Activated B cell treated with CpG ODN at 0.5 μM for 24 hours (primary cell): ENCODE measurements around the gene CD247. TPM values are rescaled to one million over a fixed set of nuclear protein-coding genes. Genes with fewer than 3 reads are reported as not detected.
A peak's percentile ranks its signal among the peaks of the same experiment; 100 is the strongest.
"Not testable (repeated sequence)": the region's sequence is repeated elsewhere in the genome, so short reads cannot be mapped to it uniquely, and the experiment has no call there.

ENCODE experiments used
- ATAC-seq: fragments of 200-7000 bp; cut with Tn5 transposase; one replicate; pipeline ENCODE4 v1.10.0; 2021; ENCODE audit warnings: low read depth, mild to moderate bottlenecking, moderate library complexity
- CTCF ChIA-PET: fragments of 350-600 bp; sonication (Branson Sonifier 250); formaldehyde crosslinking; loops from one replicate; lab custom pipeline; 2021; ENCODE audit warnings: antibody characterized with exemption; lab: Charles Lee
- POLR2A ChIA-PET: fragments of 350-600 bp; sonication (Branson Sonifier 250); formaldehyde crosslinking; loops from one replicate; lab custom pipeline; 2021; ENCODE audit warnings: antibody characterized with exemption; lab: Charles Lee
- DNase-seq: peaks from one replicate; pipeline ENCODE4 v3.0.0; 2022
- H3K27ac Mint-ChIP-seq: one replicate; pipeline ENCODE4 v1.8.0; 2020; ENCODE audit warnings: mixed read lengths
- H3K27me3 Mint-ChIP-seq: one replicate; pipeline ENCODE4 v1.8.0; 2021; ENCODE audit warnings: mixed read lengths
- H3K36me3 Mint-ChIP-seq: one replicate; pipeline ENCODE4 v1.8.0; 2021; ENCODE audit warnings: low read depth, mixed read lengths
- H3K4me1 Mint-ChIP-seq: one replicate; pipeline ENCODE4 v1.8.0; 2021; ENCODE audit warnings: mixed read lengths
- H3K4me3 Mint-ChIP-seq: one replicate; pipeline ENCODE4 v1.8.0; 2020; ENCODE audit warnings: mild to moderate bottlenecking, mixed read lengths
- H3K9me3 Mint-ChIP-seq: one replicate; pipeline ENCODE4 v1.8.0; 2020; ENCODE audit warnings: mixed read lengths
- CTCF ChIP-seq: fragments of 200-600 bp; IDR thresholded peaks from one replicate; pipeline ENCODE4 v1.8.0; 2022; ENCODE audit warnings: antibody characterized with exemption, mild to moderate bottlenecking
- intact Hi-C: fragments of 100-400 bp; cut with micrococcal nuclease; formaldehyde crosslinking; loops from one replicate; pipeline ENCODE4 v1.15.1; 2024
- total RNA-seq: library from RNA; stranded (reverse); gene quantifications from 2 replicates; pipeline ENCODE4 v1.2.3, GENCODE V29; 2022

CD247 gene
- total RNA-seq, 1 donor from 2014 or later, result 1.0 TPM

GRCh38 chr1:167563579-167564246 is 45.4 kb upstream of the CD247 start:
- DNase-seq (no peak), ATAC-seq (no peak)
- H3K4me3 Mint-ChIP-seq, result no peak overlapping the region
- ChIA-PET POLR2A (interaction anchor here (1.2 kb wide), 1 partner anchor 125 kb away, joined by 4 read pairs; no protein-coding TSS in a partner anchor), CTCF (interaction anchor here (1.0 to 1.9 kb wide), 3 partner anchors 8 to 37 kb away, joined by 3 to 7 read pairs (median 3); partner anchors contain the start of gene CREG1)
- H3K4me1 Mint-ChIP-seq, result peaks cover 15% of the 10 kb centered on the region
- H3K27ac Mint-ChIP-seq, result no peak overlapping the region
- H3K27me3 Mint-ChIP-seq, result no peaks in the 10 kb centered on the region
- TF ChIP-seq CTCF, result no peak
- no peaks in the 10 kb centered on the region for H3K36me3 Mint-ChIP-seq
- no peaks in the 10 kb centered on the region for H3K9me3 Mint-ChIP-seq
- intact Hi-C loops, result no loop called here

- Mint-ChIP-seq H3K36me3 (no peaks in the 10 kb centered on the region), H3K4me1 (peaks cover 15% of the 10 kb centered on the region), H3K27me3 (no peaks in the 10 kb centered on the region), H3K4me3 (no peak overlapping the region), H3K27ac (no peak overlapping the region), H3K9me3 (no peaks in the 10 kb centered on the region)
- ChIA-PET POLR2A (interaction anchor here (1.2 kb wide), 1 partner anchor 126 kb away, joined by 4 read pairs; no protein-coding TSS in a partner anchor), CTCF (no interaction called here)
- TF ChIP-seq CTCF, result no peak
- ATAC-seq (no peak), DNase-seq (no peak)
- intact Hi-C loops, result no loop called here
These were observed 44.4 kb upstream of the CD247 start for GRCh38 chr1:167562702-167563101.

- H3K4me3 Mint-ChIP-seq, result no peak overlapping the region
- intact Hi-C loops, result no loop called here
- ChIA-PET CTCF (interaction anchor here (0.6 kb wide), 1 partner anchor 677 kb away, joined by 3 read pairs; no protein-coding TSS in a partner anchor), POLR2A (no interaction called here)
- no peak overlapping the region for H3K27ac Mint-ChIP-seq
- TF ChIP-seq CTCF, result no peak
- DNase-seq (no peak), ATAC-seq (no peak)
- H3K27me3 Mint-ChIP-seq, result no peaks in the 10 kb centered on the region
- no peaks in the 10 kb centered on the region for H3K36me3 Mint-ChIP-seq
- H3K9me3 Mint-ChIP-seq, result no peaks in the 10 kb centered on the region
- H3K4me1 Mint-ChIP-seq, result peaks cover 13% of the 10 kb centered on the region
These were observed 43.4 kb upstream of the CD247 start for GRCh38 chr1:167561753-167562152.

- TF ChIP-seq CTCF, result peak; percentile 66
- intact Hi-C loops, result loop anchor here (1.0 to 5.0 kb wide), 6 partner anchors 114 to 644 kb away; no protein-coding TSS in a partner anchor
- ChIA-PET CTCF (interaction anchor here (0.7 to 3.2 kb wide), 22 partner anchors 8 to 490 kb away, joined by 3 to 13 read pairs (median 4); no protein-coding TSS in a partner anchor), POLR2A (interaction anchor here (0.6 to 0.9 kb wide), 2 partner anchors 75 kb away, joined by 3 read pairs; no protein-coding TSS in a partner anchor)
- no peak overlapping the region for H3K27ac Mint-ChIP-seq
- peak; percentile 52 for DNase-seq
- ATAC-seq, result no peak
- H3K9me3 Mint-ChIP-seq, result no peaks in the 10 kb centered on the region
- no peaks in the 10 kb centered on the region for H3K36me3 Mint-ChIP-seq
- peaks cover 17% of the 10 kb centered on the region for H3K4me1 Mint-ChIP-seq
- peak overlapping the region; percentile 24 for H3K4me3 Mint-ChIP-seq
- no peaks in the 10 kb centered on the region for H3K27me3 Mint-ChIP-seq
These were observed 37.8 kb upstream of the CD247 start for GRCh38 chr1:167555971-167556714.

- H3K27me3 Mint-ChIP-seq, H3K9me3 Mint-ChIP-seq, ATAC-seq, POLR2A ChIA-PET, H3K36me3 Mint-ChIP-seq, H3K27ac Mint-ChIP-seq, H3K4me3 Mint-ChIP-seq, DNase-seq: not testable (repeated sequence)
- CTCF ChIA-PET, result interaction anchor here (0.7 to 3.2 kb wide), 18 partner anchors 10 to 489 kb away, joined by 3 to 13 read pairs (median 4); no protein-coding TSS in a partner anchor
- intact Hi-C loops, result loop anchor here (5.0 kb wide), 1 partner anchor 643 kb away; no protein-coding TSS in a partner anchor
- peaks cover 17% of the 10 kb centered on the region for H3K4me1 Mint-ChIP-seq
These were observed 36.7 kb upstream of the CD247 start for GRCh38 chr1:167555072-167555471.
